ENCODE results near the gene ZNF33B.

Gene ZNF33B

DNA sequence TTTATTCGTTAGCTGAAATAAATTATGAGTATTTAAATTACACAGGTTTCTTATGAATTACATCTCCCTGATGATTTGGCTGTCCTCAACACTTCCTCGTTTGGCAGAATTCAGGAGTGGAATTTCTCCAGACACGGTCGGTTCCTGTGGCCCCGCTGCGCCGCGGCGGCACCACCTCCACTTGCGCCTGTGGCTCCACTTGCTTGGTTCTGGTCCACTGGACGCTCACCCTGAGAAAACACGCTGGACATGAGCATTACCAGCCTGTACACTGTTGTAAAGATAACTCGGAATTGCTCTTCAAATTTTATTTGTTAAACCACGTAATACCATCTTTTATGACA is 85.3 kb downstream of the ZNF33B start:
- H3K4me3 ChIP-seq (ENCODE audit: low read depth, low read length), result peak overlapping the region; percentile 69
- DNase-seq (ENCODE audit: low read depth), result no peak
- TF ChIP-seq CTCF (IDR thresholded peaks at IDR 0.05; ENCODE audit: low read depth, low read length, missing control alignments), result no peak
- in situ Hi-C loops (cut with HindIII; ENCODE audit: low sequenced_read_pairs), result no loop called here

GRCh38 chr10:42552188-42553063 is 85.9 kb downstream of the ZNF33B start:
- in situ Hi-C loops (cut with HindIII; ENCODE audit: low sequenced_read_pairs), result no loop called here
- H3K4me3 ChIP-seq (ENCODE audit: low read depth, low read length), result peak overlapping the region; percentile 69
- peak; percentile 97 for DNase-seq (ENCODE audit: low read depth)
- no peak for TF ChIP-seq CTCF (IDR thresholded peaks at IDR 0.05; ENCODE audit: low read depth, low read length, missing control alignments)

DNA sequence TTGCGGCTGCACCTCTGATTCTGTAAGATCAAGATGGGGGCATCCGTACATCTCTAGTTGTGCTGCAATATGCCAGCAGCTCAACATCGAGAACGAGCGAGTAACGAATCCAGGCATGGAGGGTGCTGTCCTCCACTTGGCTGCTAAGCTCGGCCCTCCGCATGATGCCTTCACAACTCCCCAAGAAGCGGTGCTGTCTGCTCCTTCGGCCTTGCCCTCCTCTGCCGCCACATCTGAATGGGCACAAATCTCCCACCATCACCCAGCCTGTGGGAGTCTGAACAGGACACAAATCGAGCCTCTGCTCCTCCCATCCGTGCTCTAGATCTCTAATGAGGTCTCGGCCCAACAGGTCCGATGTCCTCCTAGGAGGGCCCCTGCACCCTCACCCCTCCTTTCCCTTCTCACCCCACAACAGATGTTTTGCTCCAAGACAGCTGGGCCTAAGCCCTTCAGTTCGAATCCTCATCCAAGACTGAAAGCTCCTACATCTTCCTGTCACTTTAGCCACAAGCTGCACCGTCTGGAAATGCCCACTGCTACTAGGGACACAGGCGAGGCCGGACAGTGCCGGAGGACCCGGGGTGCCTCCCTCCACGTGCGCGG is 86.7 kb downstream of the ZNF33B start:
- in situ Hi-C loops (cut with HindIII; ENCODE audit: low sequenced_read_pairs), result no loop called here
- TF ChIP-seq CTCF (IDR thresholded peaks at IDR 0.05; ENCODE audit: low read depth, low read length, missing control alignments), result no peak
- DNase-seq (ENCODE audit: low read depth), result no peak
- peak overlapping the region; percentile 69 for H3K4me3 ChIP-seq (ENCODE audit: low read depth, low read length)

DNA sequence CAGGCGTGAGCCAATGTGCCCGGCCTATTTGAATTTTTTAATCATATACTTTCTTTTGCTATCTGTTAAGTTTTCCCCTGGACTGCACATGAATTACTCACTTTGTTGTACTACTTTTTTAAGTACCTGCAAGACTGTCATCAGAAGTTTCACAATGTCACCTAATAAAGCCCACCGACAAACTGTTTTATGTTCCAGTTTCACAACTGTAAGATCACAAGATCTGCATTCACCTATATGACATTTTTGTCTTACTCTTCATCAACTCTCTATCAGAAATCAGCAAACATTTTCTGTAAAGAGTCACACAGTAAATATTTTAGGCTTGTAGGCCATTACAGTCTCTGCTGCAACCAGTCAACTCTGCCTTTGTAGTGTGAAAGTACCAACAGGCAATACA is 88.5 kb downstream of the ZNF33B start:
- no peak overlapping the region for H3K4me3 ChIP-seq (ENCODE audit: low read depth, low read length)
- no peak for TF ChIP-seq CTCF (IDR thresholded peaks at IDR 0.05; ENCODE audit: low read depth, low read length, missing control alignments)
- in situ Hi-C loops (cut with HindIII; ENCODE audit: low sequenced_read_pairs), result no loop called here
- DNase-seq (ENCODE audit: low read depth), result no peak

- in situ Hi-C loops (cut with HindIII; ENCODE audit: low sequenced_read_pairs), result no loop called here
- DNase-seq (ENCODE audit: low read depth), result no peak
- no peak for TF ChIP-seq CTCF (IDR thresholded peaks at IDR 0.05; ENCODE audit: low read depth, low read length, missing control alignments)
- H3K4me3 ChIP-seq (ENCODE audit: low read depth, low read length), result no peak overlapping the region
Observed at GRCh38 chr10:42548254-42548653, 90.1 kb downstream of the ZNF33B start.

DNA sequence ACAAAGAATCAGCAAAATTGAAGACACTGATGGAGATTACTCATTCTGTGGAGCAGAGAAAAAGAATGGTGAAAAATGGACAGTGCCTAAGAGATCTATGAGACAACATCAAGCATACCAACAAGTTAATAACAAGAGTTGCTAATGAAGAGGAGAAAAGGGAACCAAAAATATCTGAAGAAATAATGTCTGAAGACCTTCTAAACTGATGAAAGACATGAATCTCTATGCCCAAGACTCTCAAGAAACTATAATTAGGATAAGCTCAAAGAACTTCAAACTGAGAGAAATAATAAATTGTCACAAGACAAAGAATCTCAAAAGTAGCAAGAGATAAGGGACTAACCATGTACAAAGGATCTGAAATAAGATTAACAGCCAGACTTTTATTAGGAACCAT is 93.4 kb downstream of the ZNF33B start:
- in situ Hi-C loops (cut with HindIII; ENCODE audit: low sequenced_read_pairs), result no loop called here
- no peak for DNase-seq (ENCODE audit: low read depth)
- TF ChIP-seq CTCF (IDR thresholded peaks at IDR 0.05; ENCODE audit: low read depth, low read length, missing control alignments), result no peak
- no peak overlapping the region for H3K4me3 ChIP-seq (ENCODE audit: low read depth, low read length)

Measured in astrocyte of the cerebellum (primary cell).